OCI-LY1 (cell line): Measurements from ENCODE around the gene TMEM253.

ENCODE experiments used
- CTCF ChIP-seq: fragments of 200-600 bp; sonication (generic), shearing (Covaris generic); IDR thresholded peaks from 2 replicates; pipeline ENCODE4 v1.5.1; 2017; ENCODE audit warnings: mild to moderate bottlenecking, antibody characterized with exemption, low read length, moderate library complexity, mixed read lengths
- EZH2 ChIP-seq: fragments of 200-600 bp; sonication (generic), shearing (Covaris generic); IDR thresholded peaks from 2 replicates; pipeline ENCODE4 v1.8.0; 2017; ENCODE audit warnings: borderline replicate concordance, mixed run types, mild to moderate bottlenecking, antibody characterized with exemption, low read length, moderate library complexity, mixed read lengths

DNA sequence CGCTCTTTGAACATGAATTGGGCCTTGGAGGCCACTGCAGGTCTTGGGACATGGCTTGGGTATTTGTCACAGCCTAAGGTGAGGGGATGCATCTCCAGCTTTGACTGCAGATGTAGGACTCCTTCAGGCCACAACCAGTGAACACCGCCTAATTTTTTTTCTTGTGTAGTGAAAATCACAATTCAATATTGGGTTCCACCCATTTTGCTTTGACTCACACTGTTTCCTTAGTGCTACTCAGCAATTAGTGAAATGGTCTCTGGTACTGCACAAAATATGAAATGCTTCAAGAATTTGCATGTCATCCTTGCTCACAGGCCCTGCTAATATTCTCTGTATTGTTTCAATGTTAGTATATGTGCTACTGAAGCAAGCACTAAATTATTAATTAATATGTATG is 12.5 kb downstream of the TMEM253 start:
- TF ChIP-seq CTCF, result no peak
- TF ChIP-seq EZH2, result no peak
